ENCODE data around the gene ADCY7. TPM values are rescaled to one million over a fixed set of nuclear protein-coding genes. Genes with fewer than 3 reads are reported as not detected.

Gene ADCY7
- total RNA-seq, 1 donor from 2014 or later = 128 TPM

GRCh38 chr16:50363656-50364055, 97.3 kb downstream of the ADCY7 start:
- Mint-ChIP-seq H3K9me3 (no peaks in the 10 kb centered on the region), H3K4me3 (no peak overlapping the region), H3K27me3 (no peaks in the 10 kb centered on the region), H3K36me3 (ENCODE audit: low read depth) (peaks cover 65% of the 10 kb centered on the region), H3K27ac (no peak overlapping the region), H3K4me1 (peaks cover 60% of the 10 kb centered on the region)
- ATAC-seq (ENCODE audit: low read depth) (no peak), DNase-seq (no peak)
- no peak for TF ChIP-seq CTCF (IDR thresholded peaks at IDR 0.05)
- CTCF ChIA-PET = interaction anchor here (0.7 kb wide), 1 partner anchor 100 kb away, joined by 3 read pairs; no protein-coding TSS in a partner anchor
- POLR2A ChIA-PET = no interaction called here
- intact Hi-C loops (cut with micrococcal nuclease) = no loop called here

- Mint-ChIP-seq H3K4me3 (peak overlapping the region; percentile 37), H3K27ac (peak overlapping the region; percentile 53), H3K4me1 (peaks cover 51% of the 10 kb centered on the region), H3K27me3 (no peaks in the 10 kb centered on the region), H3K36me3 (ENCODE audit: low read depth) (peaks cover 54% of the 10 kb centered on the region), H3K9me3 (no peaks in the 10 kb centered on the region)
- CTCF ChIA-PET = interaction anchor here (0.6 to 2.6 kb wide), 3 partner anchors 10 to 440 kb away, joined by 3 to 7 read pairs (median 3); no protein-coding TSS in a partner anchor
- DNase-seq (no peak), ATAC-seq (ENCODE audit: low read depth) (no peak)
- POLR2A ChIA-PET = no interaction called here
- intact Hi-C loops (cut with micrococcal nuclease) = loop anchor here (5.0 kb wide), 2 partner anchors 39 to 301 kb away; no protein-coding TSS in a partner anchor
- no peak for TF ChIP-seq CTCF (IDR thresholded peaks at IDR 0.05)
Observed at GRCh38 chr16:50365791-50366575, 99.6 kb downstream of the ADCY7 start.

Other genes with a start within 250 kb of the ADCY7 start
- gene CNEP1R1, start 241.3 kb upstream of the ADCY7 start, total RNA-seq = 22.1 and 31.0 TPM in 2 replicates
- gene HEATR3, start 200.6 kb upstream of the ADCY7 start, total RNA-seq = 16.1 and 17.8 TPM in 2 replicates
- 13.0 and 13.2 TPM in 2 replicates for gene TENT4B, start 113.2 kb upstream of the ADCY7 start, total RNA-seq
- gene BRD7, start 102.4 kb downstream of the ADCY7 start, total RNA-seq = 60.3 and 65.2 TPM in 2 replicates

All from activated B cell treated with CpG ODN at 0.5 μM for 24 hours (primary cell).